HG03097 (cell line): Measurements from ENCODE around the gene NECAP2.

Experiments
- ATAC-seq: cut with Tn5 transposase; IDR thresholded peaks from one replicate; pipeline ENCODE4 v1.9.1; 2021; ENCODE audit not compliant: unreplicated experiment, low FRiP score

The NECAP2 gene, protein sequence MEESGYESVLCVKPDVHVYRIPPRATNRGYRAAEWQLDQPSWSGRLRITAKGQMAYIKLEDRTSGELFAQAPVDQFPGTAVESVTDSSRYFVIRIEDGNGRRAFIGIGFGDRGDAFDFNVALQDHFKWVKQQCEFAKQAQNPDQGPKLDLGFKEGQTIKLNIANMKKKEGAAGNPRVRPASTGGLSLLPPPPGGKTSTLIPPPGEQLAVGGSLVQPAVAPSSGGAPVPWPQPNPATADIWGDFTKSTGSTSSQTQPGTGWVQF

DNA sequence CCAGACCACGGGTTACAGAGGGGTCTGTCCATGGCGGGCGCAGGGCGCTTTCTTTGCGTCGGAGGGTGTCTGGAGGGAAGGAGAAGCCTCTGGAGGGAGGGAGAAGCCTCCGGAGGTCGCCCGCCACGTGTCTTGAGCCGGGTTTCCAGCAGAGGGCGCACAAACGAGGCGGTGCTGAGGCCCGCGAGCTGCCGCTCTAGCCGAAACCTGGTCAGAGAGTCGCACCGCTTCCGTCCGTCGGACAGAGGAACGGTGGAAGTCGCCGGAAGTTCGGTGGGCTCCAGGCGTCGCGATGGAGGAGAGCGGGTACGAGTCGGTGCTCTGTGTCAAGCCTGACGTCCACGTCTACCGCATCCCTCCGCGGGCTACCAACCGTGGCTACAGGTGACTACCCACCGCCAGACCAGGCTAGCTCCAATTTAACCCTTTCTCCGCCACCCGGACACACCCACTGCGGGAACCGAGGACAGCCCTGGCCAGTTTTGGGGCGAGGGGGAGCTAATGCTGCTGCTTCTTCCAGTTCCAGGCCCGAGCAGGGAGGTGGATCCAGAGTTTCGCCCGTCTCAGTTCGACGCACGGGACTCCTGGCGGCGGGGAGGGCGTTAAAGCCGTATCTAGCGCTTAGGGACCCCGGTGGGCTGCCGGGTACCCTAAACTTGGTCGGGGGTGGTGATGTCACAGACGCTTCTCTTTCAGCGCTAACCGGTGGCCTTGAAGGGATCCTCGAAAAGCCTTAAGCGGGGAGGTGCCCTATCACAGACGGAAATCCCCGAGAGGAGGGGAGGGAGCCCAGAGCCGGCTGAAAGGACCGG is at the start of gene NECAP2:
Gene NECAP2 (plus strand): TSS at position 255 of the 812 bp plus-strand sequence. CDS start 38 bp downstream, at position 293.
- ATAC-seq, result no peak

DNA sequence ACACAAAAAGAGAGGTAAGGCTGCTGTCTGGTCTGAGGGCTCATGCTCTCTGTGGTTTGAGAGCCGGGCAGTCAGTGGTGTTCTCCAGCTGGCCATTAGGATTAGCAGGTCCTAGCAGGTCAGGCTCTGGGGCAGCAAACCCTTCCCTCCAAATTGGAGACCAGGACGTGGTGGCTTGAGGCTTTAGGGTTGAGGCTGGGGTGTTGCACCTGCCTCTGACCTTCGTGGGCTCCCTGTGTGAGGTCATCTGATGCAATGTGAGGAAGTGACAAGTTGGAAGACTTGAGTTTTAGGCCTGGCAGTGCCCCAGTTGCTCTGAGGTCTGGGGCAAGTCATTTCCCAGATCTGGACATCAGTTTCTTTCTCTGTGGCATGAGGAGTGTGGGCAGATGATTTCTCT is 49.1 kb upstream of the NECAP2 start:
- ATAC-seq, result no peak

DNA sequence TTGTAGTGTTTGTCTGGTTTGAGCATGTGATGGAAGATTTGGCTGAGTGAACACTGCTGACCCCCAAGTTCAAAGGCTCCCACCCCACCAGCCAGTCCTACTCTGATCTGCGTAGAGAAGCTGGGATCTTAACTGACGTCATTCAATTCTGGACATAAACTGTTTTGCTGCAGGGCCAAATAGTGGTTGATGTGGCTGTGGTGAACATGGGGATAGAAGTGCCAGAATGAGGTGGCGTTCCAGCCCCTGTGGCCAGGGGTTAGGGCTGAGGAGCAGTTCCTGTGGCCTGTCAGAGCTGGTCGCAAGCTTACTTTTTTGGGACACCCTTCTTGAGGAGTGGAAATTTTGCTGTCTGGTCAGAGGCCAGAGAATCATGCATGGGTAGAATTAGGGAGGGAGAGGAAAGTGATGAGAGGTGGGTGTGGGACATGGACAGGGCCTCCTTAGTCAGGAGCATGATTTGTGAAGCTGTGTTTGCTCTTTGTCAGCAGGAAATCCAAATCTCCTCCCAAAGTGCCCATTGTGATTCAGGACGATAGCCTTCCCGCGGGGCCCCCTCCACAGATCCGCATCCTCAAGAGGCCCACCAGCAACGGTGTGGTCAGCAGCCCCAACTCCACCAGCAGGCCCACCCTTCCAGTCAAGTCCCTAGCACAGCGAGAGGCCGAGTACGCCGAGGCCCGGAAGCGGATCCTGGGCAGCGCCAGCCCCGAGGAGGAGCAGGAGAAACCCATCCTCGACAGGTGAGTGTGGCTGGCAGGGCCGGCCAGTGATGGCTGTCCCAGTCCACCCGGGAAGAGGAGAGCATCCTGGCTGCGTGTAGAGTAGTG is 47.6 kb upstream of the NECAP2 start:
- ATAC-seq, result no peak

DNA sequence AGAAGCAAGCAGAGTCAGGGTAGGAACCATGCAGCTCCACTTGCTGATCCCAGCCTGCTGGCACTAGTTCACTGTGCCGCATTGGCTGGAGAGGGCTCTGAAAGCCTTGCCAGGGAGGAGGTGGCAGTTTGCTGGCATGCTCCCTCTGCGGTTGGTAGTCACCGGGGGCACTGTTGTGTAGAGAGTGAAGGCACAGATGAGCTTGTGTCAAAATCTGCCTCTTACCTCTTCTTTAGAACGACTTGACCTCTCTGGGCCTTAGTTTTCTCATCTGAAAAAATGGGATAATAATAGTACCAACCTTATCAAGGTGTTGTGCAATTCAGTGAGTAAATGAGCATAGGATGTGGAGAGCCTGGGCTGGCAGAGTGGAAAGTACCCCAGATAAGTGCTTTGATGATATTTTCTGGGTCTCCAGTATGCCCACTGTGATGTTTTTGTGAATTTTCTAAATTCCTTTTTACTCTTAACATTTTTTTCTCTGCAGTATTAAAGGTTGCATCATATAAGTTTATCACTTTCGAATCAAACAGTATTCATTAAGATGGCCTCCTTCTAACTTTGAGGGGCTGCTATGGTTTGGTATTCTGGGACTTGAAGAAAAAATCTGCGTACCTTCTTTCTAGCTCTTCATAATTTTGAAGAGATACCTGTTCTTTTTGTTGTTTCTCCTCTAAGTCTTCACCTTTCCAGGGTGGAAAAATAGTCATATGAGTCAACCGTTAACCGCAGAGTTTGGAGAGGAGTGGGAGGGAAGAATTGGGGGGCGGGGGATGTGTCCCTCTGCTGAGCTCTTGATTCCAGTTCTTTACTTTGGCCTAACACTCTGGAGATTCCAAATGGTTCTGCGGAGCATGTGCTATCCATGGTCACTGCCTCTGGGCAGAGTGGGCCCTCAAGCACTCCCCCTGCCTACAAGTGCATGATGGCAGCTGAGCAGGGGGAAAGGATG is 46.7 kb upstream of the NECAP2 start:
- no peak for ATAC-seq

DNA sequence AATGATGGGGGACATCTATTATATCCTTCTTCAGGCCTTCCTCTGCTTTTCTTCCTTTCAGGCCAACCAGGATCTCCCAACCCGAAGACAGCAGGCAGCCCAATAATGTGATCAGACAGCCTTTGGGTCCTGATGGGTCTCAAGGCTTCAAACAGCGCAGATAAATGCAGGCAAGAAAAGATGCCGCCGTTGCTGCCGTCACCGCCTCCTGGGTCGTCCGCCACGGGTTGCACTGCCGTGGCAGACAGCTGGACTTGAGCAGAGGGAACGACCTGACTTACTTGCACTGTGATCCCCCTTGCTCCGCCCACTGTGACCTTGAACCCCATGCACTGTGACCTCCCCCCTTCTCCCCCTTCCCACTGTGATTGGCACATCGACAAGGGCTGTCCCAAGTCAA is 45.5 kb upstream of the NECAP2 start:
- ATAC-seq, result no peak

DNA sequence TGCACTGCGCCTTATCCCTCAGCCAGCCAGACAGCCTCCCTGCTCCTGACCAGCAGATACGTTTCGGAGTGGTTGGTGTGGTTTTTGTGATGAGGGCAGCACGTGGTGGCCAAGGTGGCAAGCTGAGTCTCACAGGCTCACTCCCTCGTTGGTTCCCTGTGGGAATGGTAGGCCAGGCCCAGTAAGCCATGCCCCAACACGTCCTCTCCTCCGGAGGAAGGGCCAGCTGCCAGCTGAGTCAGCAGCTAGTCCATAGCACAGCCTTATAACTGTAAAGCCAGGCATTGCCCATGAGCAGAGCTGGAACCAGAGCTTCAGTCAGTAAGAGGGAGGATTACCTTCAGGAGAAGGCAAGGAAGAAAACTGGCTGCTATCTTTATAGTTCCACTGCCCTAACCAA is 43.9 kb upstream of the NECAP2 start:
- ATAC-seq, result no peak

DNA sequence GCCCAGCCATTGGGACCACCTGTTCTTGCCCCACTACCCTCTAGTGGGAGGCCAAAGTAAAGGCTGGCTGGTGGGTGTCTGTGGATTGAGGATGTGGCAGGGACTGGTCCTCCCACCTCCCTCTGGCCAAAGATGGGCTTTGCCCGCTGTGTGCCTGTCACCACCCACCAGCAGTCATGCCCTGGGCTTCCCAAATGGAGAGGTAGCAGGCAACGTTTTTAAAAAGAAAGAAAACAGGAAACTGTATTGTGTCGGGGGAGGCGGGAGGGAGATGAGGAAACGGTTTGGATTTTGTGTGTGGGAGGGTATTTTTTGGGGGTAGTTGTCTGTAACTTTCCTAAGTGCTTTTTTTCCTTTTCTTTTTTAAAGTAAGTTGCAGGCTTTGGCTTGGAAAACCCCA is 43.4 kb upstream of the NECAP2 start:
- no peak for ATAC-seq

DNA sequence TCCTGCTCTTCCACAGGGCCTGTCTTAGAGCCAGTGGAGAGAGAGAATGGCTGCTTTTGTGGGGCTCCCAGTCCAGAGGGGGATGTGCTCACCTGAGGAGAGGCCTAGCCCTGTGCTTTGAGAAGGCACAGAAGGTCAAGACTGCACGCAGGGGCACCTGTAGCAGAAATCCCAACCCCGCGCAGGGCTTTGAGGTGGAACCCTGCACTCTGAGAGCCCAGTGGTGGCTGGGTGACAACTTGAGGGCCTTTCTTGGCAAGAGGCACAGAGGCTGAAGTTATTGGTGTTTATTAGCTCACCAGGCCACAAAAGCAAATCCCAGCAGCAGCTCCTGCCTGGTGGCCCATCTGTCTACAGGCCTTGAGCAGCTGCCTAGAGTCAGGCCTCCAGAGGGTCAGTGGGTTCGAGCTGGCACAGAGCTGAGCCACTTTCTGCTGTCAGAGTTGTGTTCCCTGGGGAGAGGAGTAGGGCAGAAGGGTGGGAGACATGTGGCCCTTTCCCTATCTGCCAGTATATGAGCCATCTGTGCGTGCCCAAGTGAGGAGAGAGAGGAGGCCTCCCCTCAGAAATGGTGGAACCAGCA is 42.1 kb upstream of the NECAP2 start:
- no peak for ATAC-seq

DNA sequence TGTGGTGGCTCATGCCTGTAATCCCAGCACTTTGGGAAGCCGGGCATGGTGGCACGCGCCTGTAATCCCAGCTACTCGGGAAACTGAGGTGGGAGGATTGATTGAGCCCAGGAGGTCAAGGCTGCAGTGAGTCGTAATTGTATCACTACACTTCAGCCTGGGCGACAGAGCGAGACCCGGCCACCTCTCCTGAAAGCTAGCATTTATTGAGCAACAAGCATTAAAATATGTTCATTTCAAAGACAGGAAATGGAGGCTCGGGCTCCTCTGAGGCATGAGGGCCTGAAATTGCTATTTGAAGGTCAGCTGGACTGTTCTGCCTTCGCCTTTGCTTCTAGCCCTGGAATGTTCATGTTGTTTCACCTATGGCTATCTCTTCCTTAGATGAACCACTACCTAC is 37.8 kb upstream of the NECAP2 start:
- ATAC-seq, result no peak

DNA sequence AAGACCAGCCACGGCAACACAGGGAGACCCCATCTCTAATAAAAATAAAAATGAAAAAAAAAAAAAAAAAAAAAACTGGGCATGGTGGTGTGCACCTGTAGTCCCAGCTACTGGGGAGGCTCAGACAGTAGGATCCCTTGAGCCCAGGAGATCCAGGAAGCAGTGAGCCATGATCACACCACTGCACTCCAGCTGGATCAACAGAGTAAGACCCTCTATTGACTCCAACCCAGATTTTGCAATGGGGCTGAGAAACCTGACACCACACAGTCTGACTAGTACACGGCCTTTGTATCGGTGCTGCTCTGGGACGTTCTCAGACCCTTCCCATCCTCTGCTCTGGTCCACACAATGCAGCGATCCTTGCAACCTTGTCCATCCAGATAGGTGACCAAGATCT is 35.1 kb upstream of the NECAP2 start:
- ATAC-seq, result no peak

DNA sequence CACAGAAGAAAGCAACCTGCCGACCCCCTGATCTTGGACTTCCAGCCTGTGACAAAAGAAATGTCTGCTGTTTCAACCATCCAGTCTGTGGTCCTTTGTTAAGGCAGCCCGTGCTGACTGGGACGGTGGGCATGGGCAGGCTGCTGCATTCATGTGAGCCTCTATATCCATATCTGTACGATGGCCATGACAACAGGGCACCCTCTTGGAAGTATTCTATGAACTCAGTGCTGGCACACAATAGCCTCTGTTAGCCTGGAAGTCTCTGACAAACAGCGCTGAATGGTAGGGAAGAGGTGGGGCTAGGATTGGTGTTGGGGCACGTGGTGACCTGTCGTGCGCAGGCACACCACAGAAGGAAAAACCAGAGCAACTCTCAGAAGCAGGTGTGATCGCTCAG is 33.7 kb upstream of the NECAP2 start:
- no peak for ATAC-seq

DNA sequence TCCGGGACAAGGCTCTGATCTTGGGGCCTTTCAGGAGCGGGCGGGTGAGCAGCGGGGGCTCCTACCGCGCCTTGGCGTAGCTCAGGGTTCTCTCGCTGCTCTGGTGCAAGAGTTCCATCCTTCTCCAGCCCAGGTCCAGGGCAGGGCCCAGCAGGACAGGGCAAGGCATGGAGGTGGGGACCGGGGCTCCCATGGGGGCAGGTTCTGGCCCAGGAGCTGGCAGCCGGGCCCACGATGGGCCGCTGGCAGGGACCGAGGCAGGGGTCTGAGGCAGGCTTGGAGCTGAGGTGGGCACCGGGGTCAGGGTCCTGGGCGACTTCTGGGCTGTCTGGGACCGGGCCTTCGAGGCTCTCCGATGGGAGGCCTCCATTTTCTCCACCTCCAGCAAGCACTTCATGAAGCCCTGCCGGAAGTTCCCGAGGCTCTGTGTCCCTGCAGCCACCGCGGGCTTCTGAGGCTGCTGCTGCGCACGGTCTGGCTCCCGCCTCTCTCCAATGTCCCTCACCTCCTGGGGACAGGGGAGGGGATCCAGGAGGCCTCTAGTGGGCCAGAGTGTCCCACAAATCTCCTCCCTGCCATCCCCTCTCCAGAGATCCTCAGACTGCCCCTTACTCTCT is 30.9 kb upstream of the NECAP2 start:
- no peak for ATAC-seq

DNA sequence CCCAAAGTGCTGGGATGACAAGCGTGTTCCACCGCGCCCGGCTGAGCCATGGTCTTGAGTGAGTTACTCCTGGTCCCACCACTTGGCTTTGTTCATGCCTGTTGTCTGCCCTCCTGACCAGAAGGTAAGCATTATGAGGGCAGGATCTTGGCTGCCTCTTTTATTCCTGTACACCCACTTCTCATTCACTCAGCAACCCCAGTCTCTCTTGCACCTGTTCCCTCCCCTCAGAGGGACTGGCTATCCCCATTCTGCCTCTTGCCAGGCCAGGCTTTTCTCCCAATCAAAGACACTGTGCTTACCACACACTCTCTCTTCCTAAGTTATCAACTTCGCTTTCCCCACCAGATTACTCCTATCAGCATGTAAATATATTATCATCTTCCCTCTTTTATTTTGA is 29.7 kb upstream of the NECAP2 start:
- no peak for ATAC-seq

DNA sequence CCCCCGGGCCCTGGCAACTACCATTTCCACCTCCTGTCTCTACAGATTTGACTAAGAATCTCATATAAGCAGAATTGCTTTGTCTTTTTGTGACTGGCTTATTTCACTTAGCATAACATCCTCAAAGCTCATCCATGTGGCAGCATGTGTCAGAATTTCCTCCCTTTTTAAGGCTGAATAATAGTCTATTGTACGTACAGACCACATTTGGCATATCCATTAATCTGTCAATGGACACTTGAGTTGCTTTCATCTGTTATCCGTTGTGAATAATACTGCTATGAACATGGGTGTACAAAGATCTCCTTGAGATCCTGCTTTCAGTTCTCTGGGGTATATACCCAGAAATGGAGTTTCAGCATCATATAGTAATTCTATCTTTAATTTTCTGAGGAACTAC is 27.3 kb upstream of the NECAP2 start:
- no peak for ATAC-seq

DNA sequence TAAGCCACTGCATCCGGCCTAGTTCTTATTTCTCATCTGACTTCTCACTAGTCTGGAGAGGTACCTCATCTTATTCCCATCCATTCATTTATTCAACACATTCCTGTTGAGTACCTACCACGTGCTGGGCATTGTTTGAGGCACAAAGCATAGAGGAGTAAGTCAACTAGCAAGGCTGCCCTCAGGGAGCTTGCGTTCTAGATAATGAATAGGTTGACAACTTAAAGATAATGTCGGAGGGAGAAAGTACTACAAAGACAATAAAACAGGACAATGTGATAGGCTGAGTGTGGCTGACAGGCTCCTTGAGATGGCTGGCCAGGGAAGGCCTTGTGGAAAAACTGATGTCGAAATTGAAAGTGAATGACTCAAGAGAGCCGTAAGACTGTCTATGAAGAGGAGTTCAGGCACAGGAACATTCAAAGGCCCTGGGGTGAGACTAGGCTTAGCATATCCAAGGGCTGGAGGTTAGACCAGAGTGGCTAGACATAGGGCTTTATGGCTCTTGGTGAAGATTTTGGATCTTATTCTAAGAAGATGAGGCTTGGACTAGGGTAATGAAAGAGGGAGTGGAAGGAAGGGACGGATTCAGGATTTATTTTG is 21.6 kb upstream of the NECAP2 start:
- no peak for ATAC-seq

DNA sequence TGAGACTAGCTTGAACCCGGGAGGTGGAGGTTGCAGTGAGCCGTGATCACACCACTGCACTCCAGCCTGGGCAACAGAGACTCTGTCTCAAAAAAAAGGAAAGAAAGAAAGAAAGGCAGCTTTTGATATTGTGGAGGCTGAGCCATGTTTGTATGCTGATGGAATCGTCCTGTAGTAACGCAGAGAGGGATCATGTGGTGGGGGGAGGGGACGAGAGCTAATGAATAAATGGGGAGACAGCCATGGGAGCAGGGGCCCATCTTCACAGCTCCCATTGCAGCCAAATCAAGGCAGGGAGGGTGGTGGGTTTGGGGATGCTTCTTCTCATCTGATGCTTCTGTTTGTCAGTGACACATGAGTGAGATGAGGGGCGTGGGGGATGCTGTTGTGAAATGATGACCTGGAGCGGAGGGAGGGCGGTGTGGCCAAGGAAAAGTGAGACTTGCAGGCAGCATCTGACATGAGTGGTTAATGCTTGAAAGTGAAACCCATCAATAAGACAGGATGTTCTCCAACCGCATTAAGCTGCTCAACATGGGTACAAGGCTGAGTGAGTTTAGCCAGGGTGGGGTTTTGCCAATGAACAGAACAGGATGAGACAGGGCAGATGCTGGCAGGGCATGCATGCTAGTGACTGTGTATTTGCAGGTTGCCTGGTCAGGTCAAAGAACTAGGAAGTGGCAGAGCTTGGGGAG is 20.0 kb upstream of the NECAP2 start:
- peak; percentile 71 for ATAC-seq

DNA sequence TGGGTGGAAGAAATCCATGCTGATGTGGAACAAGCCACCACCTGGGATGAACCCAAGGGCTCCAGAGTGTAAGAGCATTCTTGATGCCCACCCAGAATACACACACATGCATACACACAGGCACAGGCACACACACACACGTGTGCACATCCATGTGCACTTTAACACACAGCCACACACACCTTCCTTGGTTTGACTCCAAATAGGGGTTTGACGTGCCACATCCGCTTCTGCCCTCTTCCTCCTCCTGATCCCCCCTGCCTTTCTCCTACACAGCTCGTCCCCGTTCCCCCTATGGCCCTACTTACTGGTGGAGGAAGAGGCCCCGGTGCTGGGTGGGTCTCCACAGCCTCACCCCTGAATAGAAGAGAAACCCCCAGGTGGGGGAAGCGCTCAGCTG is 19.3 kb upstream of the NECAP2 start:
- no peak for ATAC-seq

DNA sequence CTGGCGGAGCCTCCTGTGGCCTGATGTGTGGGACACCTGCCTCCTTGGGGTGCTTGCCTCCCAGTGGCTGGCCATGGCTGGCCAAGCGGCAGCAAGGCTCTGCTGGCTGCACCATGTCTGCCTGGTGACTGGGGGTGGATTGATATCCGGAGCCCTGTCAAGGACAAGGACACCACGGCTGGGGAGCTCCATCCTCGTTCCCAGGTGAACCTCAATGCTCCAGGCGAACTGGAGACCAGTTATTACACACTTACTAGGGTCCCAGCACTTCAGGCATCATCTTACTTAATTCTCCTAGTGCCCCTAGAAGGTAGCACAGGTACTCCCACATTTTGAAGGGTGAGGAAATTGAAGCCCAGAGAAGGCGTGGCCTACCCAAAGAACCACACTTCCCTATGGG is 18.5 kb upstream of the NECAP2 start:
- ATAC-seq, result no peak
